ENCODE results near the gene GLA.

The GLA gene

DNA sequence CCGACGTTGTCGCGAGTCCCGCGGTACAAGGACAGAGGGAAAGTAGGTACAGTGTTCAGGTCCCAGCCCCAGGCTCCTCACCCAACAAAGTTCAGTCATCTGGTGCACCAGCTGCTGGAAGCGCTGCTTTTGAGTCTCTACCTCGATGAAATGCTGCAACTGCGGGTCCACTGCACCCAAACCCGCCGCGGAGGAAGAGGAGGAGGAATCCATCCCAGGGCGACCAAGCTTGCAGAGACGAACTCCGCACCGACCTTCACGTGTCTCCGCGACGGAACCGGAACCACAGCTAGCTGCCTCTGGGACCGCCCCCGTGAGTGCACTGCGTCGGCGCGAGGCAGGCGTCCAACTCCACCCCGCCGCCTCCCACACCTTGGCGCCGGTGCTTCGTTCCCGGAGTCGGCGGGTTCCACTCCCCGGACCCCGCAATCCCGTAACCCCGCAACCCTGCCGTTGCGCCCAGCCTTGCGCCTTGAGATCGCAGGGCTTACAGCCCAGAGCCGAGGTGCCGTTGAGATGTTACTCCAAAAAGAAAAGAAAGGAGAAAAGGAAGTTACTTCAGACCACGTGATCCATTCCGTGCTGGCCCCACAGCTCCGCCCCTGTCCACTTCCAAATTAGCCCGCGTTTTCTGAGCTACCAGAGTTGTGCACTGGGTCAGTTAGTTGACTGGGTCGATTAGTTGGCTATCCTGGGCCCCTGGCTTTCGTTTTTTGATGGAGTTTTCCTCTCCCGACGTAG is 59.1 kb downstream of the GLA start, which contains the start of gene TIMM8A:
TSS of gene TIMM8A (minus strand) at position 291 of the 741 bp plus-strand sequence. CDS start at position 213, 78 bp downstream.
- peak; percentile 12 for DNase-seq

DNA sequence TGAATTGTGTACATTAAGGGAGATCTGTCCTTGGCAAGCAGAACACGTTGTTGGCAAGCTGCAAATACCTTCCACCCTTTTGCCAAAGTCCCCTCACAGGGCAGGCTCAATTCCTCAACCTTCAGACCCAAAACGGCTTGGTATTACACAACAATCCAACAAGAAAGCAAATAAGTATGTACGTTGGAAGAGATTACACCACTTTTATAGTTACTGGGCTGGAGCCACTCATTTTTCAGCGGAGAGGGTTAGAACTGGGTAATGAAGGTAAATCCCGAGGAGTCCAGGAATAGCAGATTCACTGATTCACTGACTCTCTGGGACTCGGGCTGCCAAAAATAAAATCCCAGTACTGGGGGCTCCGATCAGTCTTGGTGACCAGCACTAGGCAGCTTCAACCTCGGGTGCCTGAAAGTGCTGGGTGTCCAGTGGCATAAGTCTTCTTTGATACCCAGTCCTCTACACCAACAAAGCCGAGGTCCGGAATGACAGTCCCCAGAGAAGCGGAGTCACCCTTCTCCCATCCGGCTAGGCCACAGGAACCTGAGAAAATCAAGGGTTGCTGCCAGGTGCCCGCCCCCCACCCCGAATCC is 59.8 kb downstream of the GLA start:
- DNase-seq: no peak

Measured in DMS153 (cell line).